HepG2 (cell line): ENCODE results near the gene PADI4.

Experiments
- CHD2 ChIP-seq: IDR thresholded peaks from 2 replicates; pipeline ENCODE4 v1.6.1; 2011; ENCODE audit warnings: low read depth, low read length, improper control_type of control experiment
- EP300 ChIP-seq, 3 experiments: sonication (generic) in 1 of 3; formaldehyde crosslinking in 1 of 3; IDR thresholded peaks; 2 replicates each; pipeline versions ENCODE4 v1.5.1 to v1.6.1; 2011 to 2020; ENCODE audit warnings: low read depth in 2 of 3, low read length in 2 of 3, borderline replicate concordance in 1 of 3, improper control_type of control experiment in 1 of 3, mild to moderate bottlenecking in 1 of 3, missing genetic modification reagents in 1 of 3, moderate library complexity in 1 of 3
- MAZ ChIP-seq, 2 experiments: sonication (generic) in 1 of 2; formaldehyde crosslinking in 1 of 2; IDR thresholded peaks; 2 replicates each; pipeline versions ENCODE4 v1.5.0 to v1.6.1; 2012 to 2020; ENCODE audit warnings: low read depth in 2 of 2, mild to moderate bottlenecking in 2 of 2, borderline replicate concordance in 1 of 2, improper control_type of control experiment in 1 of 2, low read length in 1 of 2, missing genetic modification reagents in 1 of 2, moderate library complexity in 1 of 2
- MED1 ChIP-seq: sonication (generic); formaldehyde crosslinking; IDR thresholded peaks from 2 replicates; pipeline ENCODE4 v1.4.0; 2020; ENCODE audit warnings: missing genetic modification reagents
- PRDM15 ChIP-seq: sonication (generic); formaldehyde crosslinking; IDR thresholded peaks from 2 replicates; pipeline ENCODE4 v1.4.0; 2020; ENCODE audit warnings: missing genetic modification reagents
- REPIN1 ChIP-seq: sonication (generic); formaldehyde crosslinking; IDR thresholded peaks from 2 replicates; pipeline ENCODE4 v1.8.0; 2022; ENCODE audit warnings: missing genetic modification reagents, low read depth, mild to moderate bottlenecking, borderline replicate concordance
- RFX5 ChIP-seq: IDR thresholded peaks from 2 replicates; pipeline ENCODE4 v1.6.1; 2011; ENCODE audit warnings: low read depth, low read length, improper control_type of control experiment
- TARDBP ChIP-seq: sonication (generic); formaldehyde crosslinking; IDR thresholded peaks from 2 replicates; pipeline ENCODE4 v1.8.0; 2022; ENCODE audit warnings: mild to moderate bottlenecking, missing genetic modification reagents
- ZNF275 ChIP-seq: sonication (generic); formaldehyde crosslinking; IDR thresholded peaks from 2 replicates; pipeline ENCODE4 v1.8.0; 2022; ENCODE audit warnings: missing genetic modification reagents, mild to moderate bottlenecking, inconsistent platforms, borderline replicate concordance
- ZNF496 ChIP-seq: sonication (generic); formaldehyde crosslinking; IDR thresholded peaks from 2 replicates; pipeline ENCODE4 v1.8.1; 2023; ENCODE audit warnings: mild to moderate bottlenecking, moderate library complexity, missing genetic modification reagents; ENCODE audit not compliant: insufficient replicate concordance
- ZNF609 ChIP-seq: sonication (generic); formaldehyde crosslinking; IDR thresholded peaks from 2 replicates; pipeline ENCODE4 v1.4.0; 2020; ENCODE audit warnings: mild to moderate bottlenecking, missing genetic modification reagents, borderline replicate concordance
- ZNF761 ChIP-seq: sonication (generic); formaldehyde crosslinking; conservative IDR thresholded peaks from 2 replicates; pipeline ENCODE4 v1.4.0; 2020; ENCODE audit warnings: mild to moderate bottlenecking, missing genetic modification reagents
- TF ChIP-seq, protein P1 (sequence below): sonication (generic); formaldehyde crosslinking; IDR thresholded peaks from 2 replicates; pipeline ENCODE4 v1.5.0; 2020; ENCODE audit warnings: mild to moderate bottlenecking, missing genetic modification reagents, moderate library complexity

DNA sequence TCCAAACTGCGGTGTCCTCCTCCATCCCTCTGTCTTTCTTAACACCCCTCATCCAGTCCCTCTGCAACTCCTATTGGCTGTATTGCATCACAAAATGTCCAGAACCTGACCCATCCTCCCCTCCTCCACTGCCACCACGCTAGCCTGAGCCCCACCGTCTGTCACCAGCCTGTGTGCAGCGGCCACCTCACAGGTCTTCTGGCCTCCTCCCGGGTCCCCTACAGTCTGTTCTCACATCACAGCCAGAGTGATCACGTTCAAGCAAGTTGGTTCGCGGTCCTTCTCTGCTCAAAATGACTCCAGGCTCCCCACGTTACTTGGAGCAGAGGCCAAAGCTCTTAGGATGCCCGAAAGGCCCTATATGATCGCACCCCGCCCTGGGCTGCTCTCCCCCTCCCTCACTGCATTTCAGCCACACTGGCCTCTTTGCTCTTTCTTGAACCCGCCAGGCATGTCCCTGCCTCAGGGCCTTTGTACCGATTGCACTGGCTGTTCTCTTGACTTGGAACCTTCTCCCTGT, 2.4 kb upstream of the PADI4 start:
- TF ChIP-seq ZNF496: no peak
- TF ChIP-seq MED1 (CRISPR knock-in tag): no peak
- no peak for TF ChIP-seq ZNF275 (CRISPR knock-in tag)
- TF ChIP-seq, protein P1, sequence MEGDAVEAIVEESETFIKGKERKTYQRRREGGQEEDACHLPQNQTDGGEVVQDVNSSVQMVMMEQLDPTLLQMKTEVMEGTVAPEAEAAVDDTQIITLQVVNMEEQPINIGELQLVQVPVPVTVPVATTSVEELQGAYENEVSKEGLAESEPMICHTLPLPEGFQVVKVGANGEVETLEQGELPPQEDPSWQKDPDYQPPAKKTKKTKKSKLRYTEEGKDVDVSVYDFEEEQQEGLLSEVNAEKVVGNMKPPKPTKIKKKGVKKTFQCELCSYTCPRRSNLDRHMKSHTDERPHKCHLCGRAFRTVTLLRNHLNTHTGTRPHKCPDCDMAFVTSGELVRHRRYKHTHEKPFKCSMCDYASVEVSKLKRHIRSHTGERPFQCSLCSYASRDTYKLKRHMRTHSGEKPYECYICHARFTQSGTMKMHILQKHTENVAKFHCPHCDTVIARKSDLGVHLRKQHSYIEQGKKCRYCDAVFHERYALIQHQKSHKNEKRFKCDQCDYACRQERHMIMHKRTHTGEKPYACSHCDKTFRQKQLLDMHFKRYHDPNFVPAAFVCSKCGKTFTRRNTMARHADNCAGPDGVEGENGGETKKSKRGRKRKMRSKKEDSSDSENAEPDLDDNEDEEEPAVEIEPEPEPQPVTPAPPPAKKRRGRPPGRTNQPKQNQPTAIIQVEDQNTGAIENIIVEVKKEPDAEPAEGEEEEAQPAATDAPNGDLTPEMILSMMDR (CRISPR knock-in tag): no peak
- no peak for TF ChIP-seq ZNF761 (CRISPR knock-in tag)
- TF ChIP-seq REPIN1 (CRISPR knock-in tag): no peak
- no peak for TF ChIP-seq PRDM15 (CRISPR knock-in tag)
- no peak for TF ChIP-seq TARDBP (CRISPR knock-in tag)
- no peak for TF ChIP-seq CHD2
- no peak for TF ChIP-seq EP300 (IDR thresholded peaks at IDR 0.05; ENCODE audit: low read depth in 2 of 2, low read length in 2 of 2)
- no peak for TF ChIP-seq EP300 (CRISPR knock-in tag; IDR thresholded peaks at IDR 0.05; ENCODE audit: borderline replicate concordance)
- TF ChIP-seq MAZ (IDR thresholded peaks at IDR 0.05; ENCODE audit: borderline replicate concordance, low read depth, low read length): no peak
- no peak for TF ChIP-seq MAZ (CRISPR knock-in tag; IDR thresholded peaks at IDR 0.05; ENCODE audit: low read depth)
- no peak for TF ChIP-seq ZNF609 (CRISPR knock-in tag)
- TF ChIP-seq RFX5: no peak
